ENCODE data around the gene DTNBP1.

The DTNBP1 gene

GRCh38 chr6:15538106-15538505 lies 124.7 kb downstream of the DTNBP1 start:
- H3K9me3 ChIP-seq (ENCODE audit: insufficient read depth, low read length) = peaks cover 7% of the 10 kb centered on the region; the same call in 1 of the 2 replicates
- no peaks in the 10 kb centered on the region for H3K4me1 ChIP-seq (ENCODE audit: insufficient read depth, insufficient read length)
- DNase-seq (ENCODE audit: low read depth, low spot score) = no peak
- H3K9ac ChIP-seq (ENCODE audit: insufficient read length, low read depth) = no peak overlapping the region
- no peaks in the 10 kb centered on the region for H3K27me3 ChIP-seq (ENCODE audit: insufficient read depth, insufficient read length)
- no peak for TF ChIP-seq YY1 (IDR thresholded peaks at IDR 0.05; ENCODE audit: insufficient read depth, insufficient read length)
- no peak for TF ChIP-seq SUZ12 (IDR thresholded peaks at IDR 0.05; ENCODE audit: extremely low read depth, insufficient read depth, insufficient read length)
- TF ChIP-seq ZNF274 (IDR thresholded peaks at IDR 0.05; ENCODE audit: low read depth, low read length) = no peak
- no peaks in the 10 kb centered on the region for H3K36me3 ChIP-seq (ENCODE audit: insufficient read depth, insufficient read length, low read length)
- no peak overlapping the region for H3K4me3 ChIP-seq (ENCODE audit: insufficient read length, low read depth)

GRCh38 chr6:15536198-15536955 lies 126.5 kb downstream of the DTNBP1 start:
- Histone ChIP-seq H3K27me3 (ENCODE audit: insufficient read depth, insufficient read length) (no peaks in the 10 kb centered on the region), H3K9me3 (ENCODE audit: insufficient read depth, low read length) (peaks cover 7% of the 10 kb centered on the region; the same call in 1 of the 2 replicates), H3K9ac (ENCODE audit: insufficient read length, low read depth) (no peak overlapping the region), H3K36me3 (ENCODE audit: insufficient read depth, insufficient read length, low read length) (no peaks in the 10 kb centered on the region), H3K4me3 (ENCODE audit: insufficient read length, low read depth) (no peak overlapping the region), H3K4me1 (ENCODE audit: insufficient read depth, insufficient read length) (no peaks in the 10 kb centered on the region)
- DNase-seq (ENCODE audit: low read depth, low spot score) = no peak
- TF ChIP-seq YY1 (IDR thresholded peaks at IDR 0.05; ENCODE audit: insufficient read depth, insufficient read length) (no peak), SUZ12 (IDR thresholded peaks at IDR 0.05; ENCODE audit: extremely low read depth, insufficient read depth, insufficient read length) (no peak), ZNF274 (IDR thresholded peaks at IDR 0.05; ENCODE audit: low read depth, low read length) (no peak)

- H3K27me3 ChIP-seq (ENCODE audit: insufficient read depth, insufficient read length) = no peaks in the 10 kb centered on the region
- H3K36me3 ChIP-seq (ENCODE audit: insufficient read depth, insufficient read length, low read length) = no peaks in the 10 kb centered on the region
- H3K9me3 ChIP-seq (ENCODE audit: insufficient read depth, low read length) = peaks cover 7% of the 10 kb centered on the region; the same call in 1 of the 2 replicates
- no peaks in the 10 kb centered on the region for H3K4me1 ChIP-seq (ENCODE audit: insufficient read depth, insufficient read length)
- no peak overlapping the region for H3K4me3 ChIP-seq (ENCODE audit: insufficient read length, low read depth)
- no peak for DNase-seq (ENCODE audit: low read depth, low spot score)
- no peak for TF ChIP-seq SUZ12 (IDR thresholded peaks at IDR 0.05; ENCODE audit: extremely low read depth, insufficient read depth, insufficient read length)
- TF ChIP-seq YY1 (IDR thresholded peaks at IDR 0.05; ENCODE audit: insufficient read depth, insufficient read length) = no peak
- no peak for TF ChIP-seq ZNF274 (IDR thresholded peaks at IDR 0.05; ENCODE audit: low read depth, low read length)
- no peak overlapping the region for H3K9ac ChIP-seq (ENCODE audit: insufficient read length, low read depth)
Observed at GRCh38 chr6:15535495-15536197, 127.2 kb downstream of the DTNBP1 start.

- TF ChIP-seq ZNF274 (IDR thresholded peaks at IDR 0.05; ENCODE audit: low read depth, low read length) (no peak), SUZ12 (IDR thresholded peaks at IDR 0.05; ENCODE audit: extremely low read depth, insufficient read depth, insufficient read length) (no peak)
Observed at GRCh38 chr6:15534974-15535373, 127.9 kb downstream of the DTNBP1 start.

GRCh38 chr6:15533379-15534026 lies 129.3 kb downstream of the DTNBP1 start:
- Histone ChIP-seq H3K36me3 (ENCODE audit: insufficient read depth, insufficient read length, low read length) (peaks cover 2% of the 10 kb centered on the region), H3K4me3 (ENCODE audit: insufficient read length, low read depth) (no peak overlapping the region), H3K9ac (ENCODE audit: insufficient read length, low read depth) (no peak overlapping the region), H3K4me1 (ENCODE audit: insufficient read depth, insufficient read length) (no peaks in the 10 kb centered on the region), H3K9me3 (ENCODE audit: insufficient read depth, low read length) (peaks cover 7% of the 10 kb centered on the region; the same call in 1 of the 2 replicates), H3K27me3 (ENCODE audit: insufficient read depth, insufficient read length) (no peaks in the 10 kb centered on the region)
- TF ChIP-seq YY1 (IDR thresholded peaks at IDR 0.05; ENCODE audit: insufficient read depth, insufficient read length) (no peak), SUZ12 (IDR thresholded peaks at IDR 0.05; ENCODE audit: extremely low read depth, insufficient read depth, insufficient read length) (no peak)
- DNase-seq (ENCODE audit: low read depth, low spot score) = no peak

More at GRCh38 chr6:15534974-15535373, 127.9 kb downstream of the DTNBP1 start:
- Histone ChIP-seq H3K4me3 (ENCODE audit: insufficient read length, low read depth) (no peak overlapping the region), H3K9me3 (ENCODE audit: insufficient read depth, low read length) (peaks cover 7% of the 10 kb centered on the region; the same call in 1 of the 2 replicates), H3K27me3 (ENCODE audit: insufficient read depth, insufficient read length) (no peaks in the 10 kb centered on the region), H3K4me1 (ENCODE audit: insufficient read depth, insufficient read length) (no peaks in the 10 kb centered on the region), H3K36me3 (ENCODE audit: insufficient read depth, insufficient read length, low read length) (no peaks in the 10 kb centered on the region), H3K9ac (ENCODE audit: insufficient read length, low read depth) (no peak overlapping the region)
- no peak for DNase-seq (ENCODE audit: low read depth, low spot score)

GRCh38 chr6:15531973-15532372 lies 130.9 kb downstream of the DTNBP1 start:
- Histone ChIP-seq H3K36me3 (ENCODE audit: insufficient read depth, insufficient read length, low read length) (peaks cover 2% of the 10 kb centered on the region), H3K9me3 (ENCODE audit: insufficient read depth, low read length) (peaks cover 18% of the 10 kb centered on the region), H3K27me3 (ENCODE audit: insufficient read depth, insufficient read length) (no peaks in the 10 kb centered on the region), H3K4me1 (ENCODE audit: insufficient read depth, insufficient read length) (no peaks in the 10 kb centered on the region), H3K4me3 (ENCODE audit: insufficient read length, low read depth) (no peak overlapping the region), H3K9ac (ENCODE audit: insufficient read length, low read depth) (no peak overlapping the region)
- TF ChIP-seq YY1 (IDR thresholded peaks at IDR 0.05; ENCODE audit: insufficient read depth, insufficient read length) = no peak
- no peak for DNase-seq (ENCODE audit: low read depth, low spot score)

- TF ChIP-seq SUZ12 (IDR thresholded peaks at IDR 0.05; ENCODE audit: extremely low read depth, insufficient read depth, insufficient read length) = no peak
- TF ChIP-seq YY1 (IDR thresholded peaks at IDR 0.05; ENCODE audit: insufficient read depth, insufficient read length) = no peak
- no peak for TF ChIP-seq ZNF274 (IDR thresholded peaks at IDR 0.05; ENCODE audit: low read depth, low read length)
- no peaks in the 10 kb centered on the region for H3K27me3 ChIP-seq (ENCODE audit: insufficient read depth, insufficient read length)
Observed at GRCh38 chr6:15530411-15530810, 132.4 kb downstream of the DTNBP1 start.

More at GRCh38 chr6:15530411-15530810, 132.4 kb downstream of the DTNBP1 start:
- no peak overlapping the region for H3K9ac ChIP-seq (ENCODE audit: insufficient read length, low read depth)
- no peaks in the 10 kb centered on the region for H3K4me1 ChIP-seq (ENCODE audit: insufficient read depth, insufficient read length)
- no peak overlapping the region for H3K4me3 ChIP-seq (ENCODE audit: insufficient read length, low read depth)
- no peak for DNase-seq (ENCODE audit: low read depth, low spot score)
- H3K9me3 ChIP-seq (ENCODE audit: insufficient read depth, low read length) = peaks cover 21% of the 10 kb centered on the region
- peaks cover 2% of the 10 kb centered on the region for H3K36me3 ChIP-seq (ENCODE audit: insufficient read depth, insufficient read length, low read length)

Measured in NT2/D1 (cell line).